GM19099 (cell line): ENCODE measurements around the gene TMEM82.

Source experiments
- POLR2A ChIP-seq: IDR thresholded peaks from 3 replicates; pipeline ENCODE4 v1.6.1; 2011; ENCODE audit warnings: low read depth; ENCODE audit not compliant: insufficient read length; ENCODE audit errors: extremely low read depth

Gene TMEM82

GRCh38 chr1:15714406-15715136, 27.7 kb upstream of the TMEM82 start:
- no peak for TF ChIP-seq POLR2A

DNA sequence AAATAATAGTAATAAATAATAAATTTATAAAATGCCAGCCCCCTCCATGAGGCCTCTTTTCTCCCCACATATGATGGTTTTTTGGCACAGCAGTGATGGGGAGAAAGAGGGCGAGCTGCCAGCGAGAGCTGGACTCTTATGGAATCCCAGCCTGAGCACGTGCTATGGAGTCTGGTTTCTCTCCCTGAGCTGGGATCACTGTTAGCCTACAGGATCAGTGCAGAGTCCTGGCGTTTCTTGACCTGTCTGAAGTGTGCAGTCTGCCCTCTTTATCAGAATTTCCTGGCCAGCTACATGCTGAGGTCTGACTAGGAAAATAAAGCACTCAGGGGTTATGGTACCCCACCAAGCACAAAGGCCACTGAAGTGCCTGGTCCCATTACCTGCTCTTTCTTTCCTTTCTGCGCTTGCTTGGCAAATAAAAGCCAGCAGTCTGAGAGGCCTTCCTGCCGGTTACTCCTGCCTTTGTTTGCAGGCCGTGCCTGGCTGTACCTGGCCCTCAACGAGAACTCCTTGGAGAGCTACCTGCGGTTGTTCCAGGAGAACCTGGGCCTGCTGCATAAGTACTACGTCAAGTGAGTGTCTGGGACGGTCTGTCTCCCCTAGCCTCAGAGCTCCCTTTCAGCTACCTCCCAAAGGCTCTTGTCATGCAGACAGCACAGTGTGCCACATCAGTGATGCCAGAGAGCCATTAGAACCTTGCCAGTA, 24.7 kb upstream of the TMEM82 start:
- TF ChIP-seq POLR2A = no peak

GRCh38 chr1:15718199-15718601, 24.1 kb upstream of the TMEM82 start:
- no peak for TF ChIP-seq POLR2A

DNA sequence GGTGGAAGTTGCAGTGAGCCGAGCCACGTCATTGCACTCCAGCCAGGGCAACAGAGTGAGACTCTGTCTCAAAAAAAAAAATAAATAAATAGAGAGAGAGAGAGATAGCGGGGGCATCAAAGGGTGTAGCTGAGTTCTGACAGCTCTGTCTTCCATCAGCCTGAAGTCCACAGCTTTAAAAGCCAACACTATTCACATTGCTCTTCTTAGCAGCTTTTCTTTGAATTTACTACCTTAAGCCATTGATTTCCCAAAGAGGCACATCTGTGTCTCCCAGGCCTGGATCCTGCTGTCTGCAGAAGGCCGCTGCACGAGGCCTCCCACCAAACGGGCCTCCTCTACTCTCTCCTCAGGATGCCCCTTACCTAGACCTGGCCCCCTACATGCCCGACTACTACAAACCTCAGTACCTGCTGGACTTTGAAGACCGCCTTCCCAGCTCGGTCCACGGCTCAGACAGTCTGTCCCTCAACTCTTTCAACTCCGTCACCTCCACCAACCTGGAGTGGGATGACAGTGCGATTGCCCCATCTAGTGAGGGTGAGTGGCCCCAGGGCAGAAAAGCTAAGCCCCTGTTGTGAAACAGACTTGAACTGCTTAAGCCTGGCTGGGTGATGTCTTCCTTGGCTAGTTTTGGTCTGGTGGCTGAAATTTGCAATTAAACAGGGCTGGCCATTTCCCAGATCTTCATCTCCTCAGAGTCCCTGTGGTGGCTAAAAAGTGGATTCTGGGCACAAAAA, 22.7 kb upstream of the TMEM82 start:
- TF ChIP-seq POLR2A = no peak

- no peak for TF ChIP-seq POLR2A
These were observed 21.4 kb upstream of the TMEM82 start for GRCh38 chr1:15720861-15721260.

- TF ChIP-seq POLR2A = no peak
These were observed 19.9 kb upstream of the TMEM82 start for GRCh38 chr1:15722411-15722810.

GRCh38 chr1:15722836-15723532, 19.3 kb upstream of the TMEM82 start:
- no peak for TF ChIP-seq POLR2A

DNA sequence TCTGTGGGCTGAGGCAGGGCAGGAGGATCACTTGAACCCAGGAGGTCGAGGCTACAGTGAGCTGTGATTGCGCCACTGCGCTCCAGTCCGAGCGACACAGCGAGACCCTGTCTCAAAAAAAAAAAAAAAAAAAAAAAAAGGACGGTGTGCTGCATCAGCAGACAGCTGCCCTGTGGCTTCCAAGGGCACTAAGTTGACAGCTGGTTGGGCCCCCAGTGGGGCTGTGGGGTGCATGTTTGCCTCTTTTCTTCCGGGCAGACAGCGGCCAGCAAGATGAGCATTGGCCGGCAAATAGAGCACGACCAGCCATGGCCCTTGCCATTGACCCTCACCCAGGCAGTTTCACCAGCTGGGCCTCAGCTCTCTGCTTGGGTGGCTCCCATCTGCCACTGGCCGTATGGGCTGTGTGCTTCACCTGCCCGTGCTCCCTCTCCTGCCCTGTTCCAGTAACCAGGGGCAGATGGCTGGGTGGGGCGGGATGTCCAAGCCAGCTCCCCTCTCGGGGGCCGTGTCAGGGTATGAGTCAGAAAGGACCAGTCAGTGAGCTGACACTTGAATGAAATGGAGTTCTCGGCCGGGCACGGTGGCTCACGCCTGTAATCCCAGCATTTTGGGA, 18.6 kb upstream of the TMEM82 start:
- TF ChIP-seq POLR2A = no peak

DNA sequence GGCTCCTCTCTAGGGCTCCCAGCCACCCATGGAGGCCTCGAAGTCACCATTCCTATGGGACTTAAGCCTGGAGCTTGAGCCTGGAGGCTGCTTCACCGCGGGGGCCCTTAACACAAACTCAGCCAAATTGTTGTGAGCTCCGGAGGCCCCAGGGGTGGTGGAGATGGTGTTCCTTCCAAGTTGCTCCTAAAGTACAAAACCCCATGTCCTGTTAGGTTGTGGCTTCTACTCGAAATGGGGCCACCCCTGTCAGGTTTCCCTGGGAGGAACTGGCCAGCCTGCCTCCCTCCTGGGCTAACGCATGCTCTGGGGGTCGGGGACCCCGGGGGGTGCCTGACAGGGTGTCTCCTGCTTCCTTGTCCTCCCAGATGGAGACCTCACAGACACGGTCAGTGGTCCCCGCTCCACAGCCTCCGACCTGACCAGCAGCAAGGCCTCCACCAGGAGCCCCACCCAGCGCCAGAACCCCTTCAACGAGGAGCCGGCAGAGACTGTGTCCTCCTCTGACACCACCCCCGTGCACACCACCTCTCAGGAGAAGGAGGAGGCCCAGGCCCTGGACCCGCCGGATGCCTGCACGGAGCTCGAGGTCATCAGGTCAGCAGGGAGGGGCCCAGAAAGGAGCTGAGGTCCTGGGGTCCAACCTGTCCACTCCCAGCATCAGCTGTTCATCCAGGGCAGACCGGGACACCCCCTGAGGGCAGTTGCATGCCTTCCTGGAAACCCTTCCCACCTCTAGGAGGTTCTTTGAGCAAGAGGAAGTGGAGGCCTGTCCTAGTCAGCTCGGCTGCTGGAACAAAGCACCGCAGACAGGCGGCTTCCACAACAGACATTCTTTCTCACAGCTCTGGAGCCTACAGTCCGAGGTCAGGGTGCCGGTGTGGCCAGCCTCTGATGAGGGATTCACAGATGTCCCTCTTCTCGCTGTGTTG, 17.1 kb upstream of the TMEM82 start:
- no peak for TF ChIP-seq POLR2A

DNA sequence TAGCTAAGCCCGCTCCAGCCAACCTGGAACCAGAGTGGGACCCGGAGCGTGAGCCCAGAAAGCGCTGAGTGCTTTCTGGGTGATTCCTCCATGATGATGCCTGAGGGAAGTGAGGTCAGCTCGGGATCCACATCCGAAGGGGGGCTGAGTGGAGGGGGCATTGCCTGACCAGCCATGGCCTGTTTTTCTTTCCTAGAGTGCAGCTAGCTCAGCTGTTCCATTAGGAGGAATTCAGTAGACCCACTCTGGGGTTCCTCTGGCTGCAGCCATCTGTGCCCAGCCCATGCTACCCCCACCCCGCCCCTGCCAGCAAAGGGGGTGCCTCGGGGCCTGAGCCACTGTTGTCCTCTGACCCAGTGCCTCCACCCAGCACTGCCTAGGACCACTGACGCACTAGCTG, 15.8 kb upstream of the TMEM82 start:
- no peak for TF ChIP-seq POLR2A

- TF ChIP-seq POLR2A = no peak
These were observed 15.3 kb upstream of the TMEM82 start for GRCh38 chr1:15727021-15727420.

- TF ChIP-seq POLR2A = no peak
These were observed 14.9 kb upstream of the TMEM82 start for GRCh38 chr1:15727424-15727823.

DNA sequence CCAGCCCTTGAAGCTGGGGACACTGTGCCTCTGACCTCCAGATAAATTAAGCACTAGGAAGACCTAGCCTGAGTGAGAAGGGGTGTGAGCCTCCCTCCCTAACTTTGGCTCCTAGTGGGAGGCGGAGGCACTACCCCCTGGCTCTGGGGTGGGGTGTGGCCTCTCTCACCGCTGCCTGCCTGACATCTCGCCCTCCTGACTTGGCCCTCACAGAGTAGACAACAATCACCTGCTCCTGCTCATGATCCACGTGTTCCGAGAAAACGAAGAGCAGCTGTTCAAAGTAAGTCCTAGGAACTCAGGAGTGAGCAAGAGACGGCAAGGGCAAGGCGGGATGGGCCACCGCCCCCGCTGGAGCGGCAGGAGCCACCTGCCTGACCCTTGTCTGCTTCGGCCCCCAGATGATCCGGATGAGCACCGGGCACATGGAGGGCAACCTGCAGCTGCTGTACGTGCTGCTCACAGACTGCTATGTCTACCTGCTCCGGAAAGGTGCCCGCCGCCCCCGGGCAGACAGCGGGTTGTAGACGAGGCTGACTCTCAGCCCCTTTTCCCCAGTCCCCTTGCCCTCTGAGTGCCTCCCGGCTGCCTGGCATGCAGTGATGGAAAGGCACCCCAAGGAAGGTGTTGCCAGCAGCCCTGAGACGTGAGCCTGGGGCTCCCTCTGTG, 14.3 kb upstream of the TMEM82 start:
- TF ChIP-seq POLR2A = no peak
